ENCODE results near the gene CGB1.
"Not testable (repeated sequence)": the region's sequence is repeated elsewhere in the genome, so short reads cannot be mapped to it uniquely, and the experiment has no call there.

CGB1 gene

GRCh38 chr19:49030323-49030722, 6.4 kb downstream of the CGB1 start:
- not testable (repeated sequence) for H3K4me1 ChIP-seq (ENCODE audit: control insufficient read depth in 1 of 2, insufficient read depth in 1 of 2, low read depth in 1 of 2, low read length in 1 of 2); H3K27me3 ChIP-seq

GRCh38 chr19:49029749-49030148, 6.9 kb downstream of the CGB1 start:
- H3K9me3 ChIP-seq; H3K27ac ChIP-seq; H3K4me1 ChIP-seq (ENCODE audit: control insufficient read depth in 1 of 2, insufficient read depth in 1 of 2, low read depth in 1 of 2, low read length in 1 of 2); H3K4me3 ChIP-seq (ENCODE audit: low read depth in 1 of 2, low read length in 1 of 2); H3K36me3 ChIP-seq; H3K27me3 ChIP-seq: not testable (repeated sequence)

More at GRCh38 chr19:49030323-49030722, 6.4 kb downstream of the CGB1 start:
- H3K27ac ChIP-seq; H3K9me3 ChIP-seq; H3K4me3 ChIP-seq (ENCODE audit: low read depth in 1 of 2, low read length in 1 of 2); H3K36me3 ChIP-seq: not testable (repeated sequence)

GRCh38 chr19:49028686-49029085, 8.0 kb downstream of the CGB1 start:
- not testable (repeated sequence) for H3K4me1 ChIP-seq (ENCODE audit: control insufficient read depth in 1 of 2, insufficient read depth in 1 of 2, low read depth in 1 of 2, low read length in 1 of 2); H3K36me3 ChIP-seq; H3K27me3 ChIP-seq

GRCh38 chr19:49025599-49025998, 11.1 kb downstream of the CGB1 start:
- H3K27me3 ChIP-seq, result peaks cover 20% of the 10 kb centered on the region
- H3K4me1 ChIP-seq (ENCODE audit: control insufficient read depth in 1 of 2, insufficient read depth in 1 of 2, low read depth in 1 of 2, low read length in 1 of 2); H3K4me3 ChIP-seq (ENCODE audit: low read depth in 1 of 2, low read length in 1 of 2); H3K36me3 ChIP-seq; H3K9me3 ChIP-seq; H3K27ac ChIP-seq: not testable (repeated sequence)

More at GRCh38 chr19:49028686-49029085, 8.0 kb downstream of the CGB1 start:
- not testable (repeated sequence) for H3K27ac ChIP-seq; H3K9me3 ChIP-seq; H3K4me3 ChIP-seq (ENCODE audit: low read depth in 1 of 2, low read length in 1 of 2)

- not testable (repeated sequence) for H3K4me3 ChIP-seq (ENCODE audit: low read depth in 1 of 2, low read length in 1 of 2); H3K36me3 ChIP-seq; H3K27ac ChIP-seq; H3K4me1 ChIP-seq (ENCODE audit: control insufficient read depth in 1 of 2, insufficient read depth in 1 of 2, low read depth in 1 of 2, low read length in 1 of 2); H3K9me3 ChIP-seq
- peaks cover 26% of the 10 kb centered on the region for H3K27me3 ChIP-seq
Observed at GRCh38 chr19:49025088-49025487, 11.6 kb downstream of the CGB1 start.

GRCh38 chr19:49024233-49024632, 12.5 kb downstream of the CGB1 start, which contains the start of gene CGB3:
CGB3 (minus strand) TSS chr19:49024333; CDS start chr19:49023971, 362 bp downstream.
- H3K36me3 ChIP-seq; H3K4me3 ChIP-seq (ENCODE audit: low read depth in 1 of 2, low read length in 1 of 2); H3K27ac ChIP-seq; H3K9me3 ChIP-seq; H3K4me1 ChIP-seq (ENCODE audit: control insufficient read depth in 1 of 2, insufficient read depth in 1 of 2, low read depth in 1 of 2, low read length in 1 of 2): not testable (repeated sequence)
- H3K27me3 ChIP-seq, result peaks cover 34% of the 10 kb centered on the region

- Histone ChIP-seq H3K36me3 (no peaks in the 10 kb centered on the region), H3K4me3 (ENCODE audit: low read depth in 1 of 2, low read length in 1 of 2) (no peak overlapping the region), H3K4me1 (ENCODE audit: control insufficient read depth in 1 of 2, insufficient read depth in 1 of 2, low read depth in 1 of 2, low read length in 1 of 2) (peaks cover 23% of the 10 kb centered on the region in 2 experiments), H3K27me3 (peaks cover 55% of the 10 kb centered on the region), H3K9me3 (no peaks in the 10 kb centered on the region), H3K27ac (no peak overlapping the region)
- TF ChIP-seq CTCF (IDR thresholded peaks at IDR 0.05), result no peak
Observed at GRCh38 chr19:49022116-49022515, 14.6 kb downstream of the CGB1 start.

- Histone ChIP-seq H3K27ac (no peak overlapping the region), H3K36me3 (peaks cover 1% of the 10 kb centered on the region), H3K4me1 (ENCODE audit: control insufficient read depth in 1 of 2, insufficient read depth in 1 of 2, low read depth in 1 of 2, low read length in 1 of 2) (peaks cover 23% of the 10 kb centered on the region in 2 experiments), H3K27me3 (peaks cover 57% of the 10 kb centered on the region), H3K4me3 (ENCODE audit: low read depth in 1 of 2, low read length in 1 of 2) (no peak overlapping the region), H3K9me3 (no peaks in the 10 kb centered on the region)
- TF ChIP-seq CTCF (IDR thresholded peaks at IDR 0.05), result no peak
Observed at GRCh38 chr19:49020931-49021895, 15.5 kb downstream of the CGB1 start.

Measured in neutrophil (primary cell).